Ectodermal cell (in vitro differentiated cells): ENCODE measurements around the gene MARK1.

ENCODE experiments used
- H3K27ac ChIP-seq: 2 replicates; pipeline ENCODE4 v1.7.0; 2013; ENCODE audit warnings: mild to moderate bottlenecking, low read depth, low read length; ENCODE audit not compliant: insufficient read depth, poor library complexity, severe bottlenecking
- H3K27me3 ChIP-seq: 2 replicates; pipeline ENCODE4 v1.7.0; 2013; ENCODE audit warnings: mild to moderate bottlenecking, low read length; ENCODE audit not compliant: insufficient read depth, control insufficient read depth, poor library complexity, severe bottlenecking
- H3K36me3 ChIP-seq: one replicate; pipeline ENCODE4 v1.7.0; 2013; ENCODE audit warnings: low read length; ENCODE audit not compliant: control insufficient read depth, insufficient read depth
- H3K4me1 ChIP-seq: one replicate; pipeline ENCODE4 v1.7.0; 2013; ENCODE audit warnings: low read length; ENCODE audit not compliant: control insufficient read depth, insufficient read depth
- H3K4me3 ChIP-seq: 2 replicates; pipeline ENCODE4 v1.7.0; 2013; ENCODE audit warnings: low read depth, low read length, control low read depth; ENCODE audit not compliant: insufficient read depth
- H3K9me3 ChIP-seq: 2 replicates; pipeline ENCODE4 v1.7.0; 2013; ENCODE audit warnings: mild to moderate bottlenecking, low read length, moderate library complexity; ENCODE audit not compliant: control insufficient read depth
- WGBS, 2 experiments: methylation state at CpG; one replicate each; pipeline ENCODE4 v1.1.7; 2013; ENCODE audit warnings: missing lambda C conversion rate in 2 of 2; 5-methylcytosine and 5-hydroxymethylcytosine counted together

The MARK1 gene

DNA sequence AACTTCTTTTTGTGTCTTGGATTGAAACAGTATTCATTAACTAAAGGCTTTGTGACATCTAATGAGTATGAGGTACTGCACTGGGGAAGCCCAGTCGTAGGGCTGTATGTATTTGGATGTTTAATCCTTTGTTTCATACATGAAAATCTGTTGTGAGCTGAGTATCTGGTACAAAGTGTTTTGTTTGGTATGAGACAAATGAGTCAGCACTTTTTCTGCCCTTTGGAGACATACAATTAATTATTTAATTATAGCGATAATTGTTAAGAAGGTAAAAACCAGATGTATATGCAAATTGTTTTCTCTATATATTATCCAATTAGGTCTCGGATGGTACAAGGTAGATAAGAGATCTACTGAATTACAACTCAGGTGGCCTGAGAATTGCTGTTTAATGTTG is 36.3 kb downstream of the MARK1 start:
- 88 to 95% methylated on average over 1 to 2 of the region's 3 CpGs for WGBS, 2 experiments
- Histone ChIP-seq H3K4me3 (no peak overlapping the region), H3K27ac (no peak overlapping the region), H3K27me3 (no peaks in the 10 kb centered on the region), H3K36me3 (no peaks in the 10 kb centered on the region), H3K9me3 (no peaks in the 10 kb centered on the region), H3K4me1 (no peaks in the 10 kb centered on the region)

DNA sequence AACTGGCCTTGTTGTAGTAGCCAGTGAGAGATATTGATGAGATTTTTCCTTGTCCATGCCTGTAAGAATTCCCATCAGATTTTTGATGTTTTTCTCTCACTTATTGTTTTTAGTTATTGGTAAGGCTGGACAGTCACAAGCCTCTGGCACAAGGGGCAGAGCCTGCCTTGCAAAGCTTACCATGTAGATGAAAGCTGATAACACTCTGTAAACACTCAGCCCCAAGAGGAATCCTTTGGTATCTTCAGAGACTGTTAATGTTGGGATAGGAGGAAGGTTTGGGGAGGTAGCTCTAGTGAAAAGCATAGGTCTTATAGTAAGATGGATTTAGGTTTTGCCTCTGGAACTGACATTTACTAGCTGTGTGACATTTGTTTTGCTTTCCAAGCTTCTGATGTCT is 37.7 kb downstream of the MARK1 start:
- no peaks in the 10 kb centered on the region for H3K4me1 ChIP-seq
- no peak overlapping the region for H3K27ac ChIP-seq
- H3K27me3 ChIP-seq: no peaks in the 10 kb centered on the region
- H3K36me3 ChIP-seq: no peaks in the 10 kb centered on the region
- no peaks in the 10 kb centered on the region for H3K9me3 ChIP-seq
- no peak overlapping the region for H3K4me3 ChIP-seq

DNA sequence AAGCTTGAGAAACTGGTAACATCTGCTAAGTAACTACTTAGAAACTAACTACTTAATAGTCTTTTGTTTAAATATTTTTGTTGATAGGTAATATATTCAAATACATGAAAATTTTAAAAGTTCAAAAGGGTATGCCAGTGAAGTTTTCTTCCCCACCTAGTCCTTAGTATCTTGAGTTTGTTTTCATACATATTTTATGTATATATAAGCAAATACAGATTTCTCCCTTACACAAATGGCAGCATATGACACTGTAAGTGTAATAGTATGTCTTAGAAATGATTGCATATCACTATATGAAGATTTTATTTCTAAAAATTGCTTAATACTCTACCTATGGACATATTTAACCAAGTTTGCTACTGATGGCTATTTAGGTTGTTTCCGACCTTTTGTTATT is 38.9 kb downstream of the MARK1 start:
- Histone ChIP-seq H3K27me3 (no peaks in the 10 kb centered on the region), H3K36me3 (no peaks in the 10 kb centered on the region), H3K4me1 (no peaks in the 10 kb centered on the region), H3K27ac (no peak overlapping the region), H3K9me3 (no peaks in the 10 kb centered on the region), H3K4me3 (no peak overlapping the region)
- WGBS, 2 experiments: 100% methylated on average over 1 of the region's 1 CpG; no CpG with 5 or more reads in 1 of the 2 experiments

DNA sequence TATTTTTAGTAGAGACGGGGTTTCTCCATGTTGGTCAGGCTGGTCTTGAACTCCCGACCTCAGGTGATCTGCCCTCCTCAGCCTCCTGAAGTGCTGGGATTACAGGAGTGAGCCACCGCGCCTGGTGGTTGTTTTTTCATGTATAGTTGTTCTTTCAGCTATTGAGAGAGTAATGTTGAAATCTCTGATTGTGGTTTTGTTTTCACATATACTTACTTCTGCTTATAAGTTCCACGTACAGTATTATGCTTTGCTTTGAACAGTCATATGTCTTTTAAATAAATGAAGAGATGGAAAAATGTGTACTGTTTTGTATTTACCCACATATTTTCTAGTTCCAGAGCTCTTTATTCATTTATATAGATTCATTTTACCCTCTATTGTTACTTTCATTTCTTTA is 44.5 kb downstream of the MARK1 start:
- 89 to 99% methylated on average over 4 of the region's 5 CpGs for WGBS, 2 experiments

DNA sequence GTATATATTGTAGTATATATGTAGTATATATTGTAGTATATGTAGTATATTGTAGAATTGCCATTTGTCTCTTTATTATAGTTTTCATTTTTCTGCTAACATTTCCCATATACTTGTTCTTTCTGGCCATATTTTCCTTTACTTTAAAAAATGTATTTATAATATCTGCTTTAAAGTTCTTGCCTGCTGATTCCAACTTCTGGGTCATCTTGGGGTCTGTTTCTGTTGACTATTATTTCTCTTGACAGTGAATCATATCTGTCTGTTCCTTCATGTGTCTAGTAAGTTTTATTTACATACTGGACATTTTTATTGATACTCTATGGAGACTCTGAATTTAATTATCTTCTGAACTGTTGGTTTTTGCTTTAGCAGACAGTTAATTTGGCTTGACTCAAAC is 45.9 kb downstream of the MARK1 start:
- Histone ChIP-seq H3K4me1 (no peaks in the 10 kb centered on the region), H3K9me3 (peaks cover 7% of the 10 kb centered on the region), H3K27ac (no peak overlapping the region), H3K4me3 (no peak overlapping the region), H3K27me3 (no peaks in the 10 kb centered on the region), H3K36me3 (no peaks in the 10 kb centered on the region)

More for the DNA sequence above, 44.5 kb downstream of the MARK1 start:
- H3K9me3 ChIP-seq: peaks cover 7% of the 10 kb centered on the region
- H3K27me3 ChIP-seq: no peaks in the 10 kb centered on the region
- H3K27ac ChIP-seq: no peak overlapping the region
- no peaks in the 10 kb centered on the region for H3K36me3 ChIP-seq
- H3K4me1 ChIP-seq: no peaks in the 10 kb centered on the region
- no peak overlapping the region for H3K4me3 ChIP-seq

DNA sequence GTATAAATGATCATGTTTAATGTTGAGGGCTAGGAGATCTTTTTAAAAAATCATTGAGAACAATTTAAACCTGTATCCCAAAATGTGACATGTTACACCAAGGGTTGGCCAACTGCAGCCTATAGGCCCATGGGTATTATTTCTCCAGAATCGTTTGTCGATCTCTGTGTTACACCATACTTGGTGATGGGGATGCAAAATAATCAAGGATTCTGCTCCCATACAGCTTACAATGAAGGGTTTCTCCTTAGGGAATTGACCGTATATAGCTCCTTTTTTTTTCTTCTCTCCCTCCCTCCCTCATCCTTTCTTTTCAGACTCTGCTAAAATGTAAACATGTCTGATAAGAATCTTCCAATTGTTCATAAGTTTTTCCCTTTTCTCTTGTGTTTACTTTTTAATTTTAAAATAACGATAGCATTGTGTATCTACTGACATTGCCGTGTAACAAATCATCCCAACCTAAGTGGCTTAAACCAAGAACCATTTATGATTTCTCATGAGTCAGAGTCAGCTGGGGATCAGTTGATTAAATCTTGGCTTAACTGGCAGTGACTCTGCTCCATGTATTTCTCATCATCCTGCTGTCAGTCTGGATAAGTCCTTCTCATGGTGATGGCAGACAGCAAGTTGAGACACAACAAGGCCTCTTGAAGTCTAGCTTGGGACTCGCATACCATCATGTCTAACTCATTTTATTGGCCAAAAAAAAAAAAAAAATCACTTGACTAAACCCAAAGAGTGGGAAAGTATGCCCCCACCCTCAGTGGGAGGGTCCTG is 48.0 kb downstream of the MARK1 start:
- 87 to 95% methylated on average over 4 to 5 of the region's 6 CpGs for WGBS, 2 experiments
- Histone ChIP-seq H3K36me3 (no peaks in the 10 kb centered on the region), H3K4me1 (no peaks in the 10 kb centered on the region), H3K4me3 (no peak overlapping the region), H3K27ac (no peak overlapping the region), H3K9me3 (peaks cover 7% of the 10 kb centered on the region), H3K27me3 (no peaks in the 10 kb centered on the region)

DNA sequence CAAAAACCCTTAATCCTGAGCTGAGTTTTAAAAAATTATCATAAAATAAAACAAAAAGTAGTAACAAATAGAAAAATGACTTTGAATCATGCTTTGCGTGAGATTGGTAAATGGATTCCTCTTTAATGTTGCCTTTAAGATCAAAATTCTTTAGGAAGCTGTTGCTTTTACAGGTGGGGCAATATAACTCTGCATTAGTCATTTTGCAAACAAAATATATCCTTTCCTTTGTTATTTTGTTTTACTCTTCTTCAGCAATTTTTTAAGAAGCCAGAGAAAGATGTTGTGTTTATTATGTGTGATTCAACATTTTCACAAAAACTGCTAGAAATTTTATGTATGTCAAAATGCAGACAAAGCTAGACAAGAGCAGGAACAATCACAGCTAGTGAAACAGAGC is 50.0 kb downstream of the MARK1 start:
- 100% methylated on average over 1 of the region's 1 CpG for WGBS, 2 experiments
- H3K4me3 ChIP-seq: no peak overlapping the region
- no peak overlapping the region for H3K27ac ChIP-seq
- H3K9me3 ChIP-seq: peaks cover 4% of the 10 kb centered on the region
- no peaks in the 10 kb centered on the region for H3K36me3 ChIP-seq
- no peaks in the 10 kb centered on the region for H3K4me1 ChIP-seq
- H3K27me3 ChIP-seq: no peaks in the 10 kb centered on the region

DNA sequence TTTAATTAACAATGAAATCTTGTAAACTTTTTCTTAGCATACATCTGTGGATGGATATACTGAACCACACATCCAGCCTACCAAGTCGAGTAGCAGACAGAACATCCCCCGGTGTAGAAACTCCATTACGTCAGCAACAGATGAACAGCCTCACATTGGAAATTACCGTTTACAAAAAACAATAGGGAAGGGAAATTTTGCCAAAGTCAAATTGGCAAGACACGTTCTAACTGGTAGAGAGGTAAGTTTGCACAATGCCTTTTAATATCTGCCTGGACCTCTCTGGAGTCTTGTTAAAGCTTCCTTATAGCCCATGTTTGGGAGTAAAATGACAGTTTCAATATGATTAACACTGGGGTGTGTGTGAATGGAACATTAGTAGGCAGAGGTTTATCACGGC is 51.4 kb downstream of the MARK1 start:
- WGBS, 2 experiments: 96 to 99% methylated on average over 5 to 6 of the region's 6 CpGs

DNA sequence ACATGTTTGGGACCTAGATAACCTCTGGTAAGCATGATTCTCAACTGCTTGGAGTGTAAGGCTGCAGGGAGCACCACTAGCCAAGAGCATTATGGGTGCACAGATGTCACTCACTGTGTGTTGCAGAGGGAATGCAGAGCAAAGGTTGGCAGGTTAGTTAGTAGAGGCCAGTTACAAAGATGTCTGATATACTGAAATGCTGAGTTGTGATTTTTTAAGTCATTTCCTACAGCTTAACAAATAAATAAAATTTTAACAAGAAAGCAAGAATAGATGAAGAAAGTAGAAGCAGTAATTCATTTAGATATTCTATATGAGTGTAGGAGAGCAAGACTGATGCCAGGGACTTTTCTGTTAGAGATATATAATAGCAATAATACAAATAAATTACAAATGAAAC is 64.8 kb downstream of the MARK1 start:
- no peaks in the 10 kb centered on the region for H3K27me3 ChIP-seq
- no peak overlapping the region for H3K27ac ChIP-seq
- no peaks in the 10 kb centered on the region for H3K4me1 ChIP-seq
- no peaks in the 10 kb centered on the region for H3K9me3 ChIP-seq
- H3K36me3 ChIP-seq: no peaks in the 10 kb centered on the region
- H3K4me3 ChIP-seq: no peak overlapping the region

More for the DNA sequence above, 51.4 kb downstream of the MARK1 start:
- Histone ChIP-seq H3K36me3 (no peaks in the 10 kb centered on the region), H3K4me1 (no peaks in the 10 kb centered on the region), H3K27me3 (no peaks in the 10 kb centered on the region), H3K27ac (no peak overlapping the region), H3K4me3 (no peak overlapping the region), H3K9me3 (no peaks in the 10 kb centered on the region)

DNA sequence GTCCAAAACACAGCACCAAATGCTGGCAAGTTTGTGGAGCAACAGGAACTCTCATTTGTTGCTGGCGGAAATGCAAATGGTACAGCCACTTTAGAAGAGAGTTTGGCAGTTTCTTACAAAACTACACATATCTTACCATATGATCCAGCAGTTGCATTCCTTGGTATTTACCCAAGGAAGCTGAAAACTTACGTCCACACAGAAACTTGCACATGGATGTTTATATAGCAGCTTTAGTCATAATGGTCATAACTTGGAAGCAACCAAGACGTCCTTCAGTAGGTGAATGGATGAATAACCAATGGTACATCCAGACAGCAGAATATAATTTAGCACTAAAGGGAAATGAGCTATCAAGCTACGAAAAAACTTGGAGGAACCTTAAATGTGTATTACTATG is 66.4 kb downstream of the MARK1 start:
- Histone ChIP-seq H3K9me3 (no peaks in the 10 kb centered on the region), H3K4me1 (no peaks in the 10 kb centered on the region), H3K27me3 (no peaks in the 10 kb centered on the region), H3K4me3 (no peak overlapping the region), H3K36me3 (no peaks in the 10 kb centered on the region), H3K27ac (no peak overlapping the region)
- 95 to 100% methylated on average over 4 of the region's 4 CpGs for WGBS, 2 experiments

DNA sequence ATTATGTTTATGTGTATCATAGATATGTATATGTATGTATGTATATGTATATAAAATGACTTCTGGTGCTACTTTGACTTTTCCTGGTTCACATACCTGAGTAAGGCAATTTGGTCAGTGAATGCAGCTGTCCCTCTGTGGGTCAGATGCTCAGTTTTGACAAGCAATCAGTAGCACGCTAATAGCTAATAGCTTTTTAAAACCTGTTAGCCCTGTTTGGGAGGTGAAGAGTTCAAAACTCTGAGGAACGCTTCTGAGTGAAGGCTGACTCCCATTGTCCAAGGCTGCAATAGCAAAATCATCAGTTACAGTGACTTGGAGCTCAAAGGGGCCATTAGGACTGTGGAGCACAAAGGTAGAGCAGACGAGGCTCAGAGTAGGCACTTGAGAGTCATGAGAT is 67.2 kb downstream of the MARK1 start:
- Histone ChIP-seq H3K27me3 (no peaks in the 10 kb centered on the region), H3K9me3 (no peaks in the 10 kb centered on the region), H3K36me3 (no peaks in the 10 kb centered on the region), H3K4me1 (no peaks in the 10 kb centered on the region), H3K27ac (no peak overlapping the region), H3K4me3 (no peak overlapping the region)
- 91 to 92% methylated on average over 3 of the region's 3 CpGs for whole genome bisulfite sequencing, 2 experiments
